ENCODE data around the gene SLC22A2.

DNA sequence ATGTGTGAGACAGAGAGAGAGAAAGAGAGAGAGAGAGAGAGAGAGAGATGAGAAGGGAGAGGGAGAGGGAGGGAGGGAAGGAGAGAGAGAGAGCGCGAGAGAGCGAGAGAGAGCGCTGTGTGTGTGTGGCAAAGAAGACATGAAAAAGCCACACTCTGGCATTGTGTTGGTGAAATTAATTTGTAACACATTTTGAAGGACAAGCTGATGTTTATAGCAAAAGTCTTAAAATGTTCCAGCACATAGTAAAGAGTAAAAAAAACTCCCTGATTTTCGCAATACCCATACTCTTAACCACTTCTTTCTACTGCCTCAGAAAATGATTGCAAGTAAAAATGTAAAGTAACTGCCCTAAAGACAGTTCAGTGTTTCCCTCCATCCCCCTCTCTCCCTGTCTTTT lies 80.3 kb downstream of the SLC22A2 start:
- TF ChIP-seq, protein P1, sequence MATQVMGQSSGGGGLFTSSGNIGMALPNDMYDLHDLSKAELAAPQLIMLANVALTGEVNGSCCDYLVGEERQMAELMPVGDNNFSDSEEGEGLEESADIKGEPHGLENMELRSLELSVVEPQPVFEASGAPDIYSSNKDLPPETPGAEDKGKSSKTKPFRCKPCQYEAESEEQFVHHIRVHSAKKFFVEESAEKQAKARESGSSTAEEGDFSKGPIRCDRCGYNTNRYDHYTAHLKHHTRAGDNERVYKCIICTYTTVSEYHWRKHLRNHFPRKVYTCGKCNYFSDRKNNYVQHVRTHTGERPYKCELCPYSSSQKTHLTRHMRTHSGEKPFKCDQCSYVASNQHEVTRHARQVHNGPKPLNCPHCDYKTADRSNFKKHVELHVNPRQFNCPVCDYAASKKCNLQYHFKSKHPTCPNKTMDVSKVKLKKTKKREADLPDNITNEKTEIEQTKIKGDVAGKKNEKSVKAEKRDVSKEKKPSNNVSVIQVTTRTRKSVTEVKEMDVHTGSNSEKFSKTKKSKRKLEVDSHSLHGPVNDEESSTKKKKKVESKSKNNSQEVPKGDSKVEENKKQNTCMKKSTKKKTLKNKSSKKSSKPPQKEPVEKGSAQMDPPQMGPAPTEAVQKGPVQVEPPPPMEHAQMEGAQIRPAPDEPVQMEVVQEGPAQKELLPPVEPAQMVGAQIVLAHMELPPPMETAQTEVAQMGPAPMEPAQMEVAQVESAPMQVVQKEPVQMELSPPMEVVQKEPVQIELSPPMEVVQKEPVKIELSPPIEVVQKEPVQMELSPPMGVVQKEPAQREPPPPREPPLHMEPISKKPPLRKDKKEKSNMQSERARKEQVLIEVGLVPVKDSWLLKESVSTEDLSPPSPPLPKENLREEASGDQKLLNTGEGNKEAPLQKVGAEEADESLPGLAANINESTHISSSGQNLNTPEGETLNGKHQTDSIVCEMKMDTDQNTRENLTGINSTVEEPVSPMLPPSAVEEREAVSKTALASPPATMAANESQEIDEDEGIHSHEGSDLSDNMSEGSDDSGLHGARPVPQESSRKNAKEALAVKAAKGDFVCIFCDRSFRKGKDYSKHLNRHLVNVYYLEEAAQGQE (IDR thresholded peaks at IDR 0.05; ENCODE audit: low read depth) = no peak
- TF ChIP-seq NFIC (IDR thresholded peaks at IDR 0.05) (no peak), MAX (IDR thresholded peaks at IDR 0.05) (no peak), RAD21 (IDR thresholded peaks at IDR 0.05; ENCODE audit: low read depth) (no peak), TEAD4 (IDR thresholded peaks at IDR 0.05) (no peak), ZBTB7A (IDR thresholded peaks at IDR 0.05; ENCODE audit: low read depth) (no peak), CEBPB (IDR thresholded peaks at IDR 0.05) (no peak), TAF1 (IDR thresholded peaks at IDR 0.05; ENCODE audit: low read depth) (no peak), EP300 (IDR thresholded peaks at IDR 0.05; ENCODE audit: borderline replicate concordance) (no peak)

Measured in Ishikawa (cell line).